ENCODE data around the gene ARHGEF3.

The ARHGEF3 gene

DNA sequence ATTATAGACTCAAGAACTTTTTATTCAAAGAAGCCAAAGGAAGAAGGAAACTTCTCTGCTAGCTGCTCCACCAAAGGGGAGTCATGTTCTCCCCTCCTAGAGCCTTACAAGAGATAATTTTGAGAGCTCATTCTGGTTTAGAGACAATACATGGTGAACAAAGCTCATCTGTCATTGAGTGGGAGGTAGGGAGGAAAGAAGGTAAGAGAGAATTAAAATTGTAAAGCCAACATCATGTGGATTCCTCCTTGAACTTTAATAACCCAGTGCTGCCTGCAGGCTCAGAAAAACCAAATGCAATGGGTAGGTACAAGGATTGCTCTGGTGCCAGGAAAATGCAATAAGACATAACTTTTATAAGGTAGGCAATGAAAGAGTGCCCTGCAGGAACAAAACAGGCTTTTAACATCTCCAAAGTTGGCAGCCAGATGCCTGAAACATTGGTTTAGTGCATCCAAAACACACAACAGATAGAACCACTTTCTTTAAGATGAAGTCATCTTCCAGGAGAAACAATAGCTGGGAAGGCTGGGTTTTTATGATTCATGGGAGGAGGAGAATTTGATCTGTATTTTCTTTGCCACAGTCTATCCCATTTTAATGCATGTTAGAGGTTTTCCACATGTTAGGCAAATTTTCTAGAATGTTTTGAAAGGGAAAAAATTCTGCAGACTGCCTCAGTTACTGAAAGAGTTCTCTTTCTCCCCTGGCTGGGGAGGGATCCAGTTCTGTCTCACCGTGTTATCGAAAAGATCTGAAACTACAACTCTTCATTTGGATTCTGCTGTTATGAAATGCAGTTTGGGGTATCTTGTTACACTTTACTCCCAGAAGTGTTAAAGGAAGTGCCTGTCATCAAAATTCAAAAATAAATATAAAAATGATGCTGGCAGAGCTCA lies 11.3 kb upstream of the ARHGEF3 start:
- H4K8ac ChIP-seq (ENCODE audit: low read depth, low read length): peak overlapping the region; percentile 7
- no peak overlapping the region for H3K23ac ChIP-seq (ENCODE audit: low read length)
- DNase-seq: no peak
- H3K56ac ChIP-seq (ENCODE audit: low read length): no peak overlapping the region
- no peak overlapping the region for H3K4me2 ChIP-seq (ENCODE audit: low read length)
- H3K4ac ChIP-seq (ENCODE audit: low read depth, low read length): no peak overlapping the region
- no peak overlapping the region for H2BK15ac ChIP-seq (replicated peaks; ENCODE audit: low read depth)
- WGBS (ENCODE audit: extremely low coverage, insufficient coverage, low lambda C conversion rate): no CpG with 5 or more reads among the region's 2 CpGs
- H4K5ac ChIP-seq (ENCODE audit: low read length): no peak overlapping the region
- no peak overlapping the region for H3K4me3 ChIP-seq (ENCODE audit: low read length)
- H2BK120ac ChIP-seq (ENCODE audit: low read depth, low read length): no peak overlapping the region
- no peak overlapping the region for H3K18ac ChIP-seq (ENCODE audit: low read length)
- H3K79me2 ChIP-seq (ENCODE audit: control insufficient read depth, insufficient read depth, low read length): no peaks in the 10 kb centered on the region
- H2BK5ac ChIP-seq (ENCODE audit: low read length): no peak overlapping the region
- H3K9ac ChIP-seq (ENCODE audit: low read length): no peak overlapping the region
- H3K4me1 ChIP-seq (ENCODE audit: control insufficient read depth, low read depth, low read length): peaks cover 2% of the 10 kb centered on the region
- H3K27me3 ChIP-seq (ENCODE audit: insufficient read depth, low read length, poor library complexity): no peaks in the 10 kb centered on the region
- H3K27ac ChIP-seq (ENCODE audit: low read depth, low read length): no peak overlapping the region
- H2AK5ac ChIP-seq (ENCODE audit: low read length): no peak overlapping the region
- H3K79me1 ChIP-seq (ENCODE audit: low read length): no peaks in the 10 kb centered on the region
- H3K36me3 ChIP-seq (ENCODE audit: control insufficient read depth, insufficient read depth, low read length): no peaks in the 10 kb centered on the region

DNA sequence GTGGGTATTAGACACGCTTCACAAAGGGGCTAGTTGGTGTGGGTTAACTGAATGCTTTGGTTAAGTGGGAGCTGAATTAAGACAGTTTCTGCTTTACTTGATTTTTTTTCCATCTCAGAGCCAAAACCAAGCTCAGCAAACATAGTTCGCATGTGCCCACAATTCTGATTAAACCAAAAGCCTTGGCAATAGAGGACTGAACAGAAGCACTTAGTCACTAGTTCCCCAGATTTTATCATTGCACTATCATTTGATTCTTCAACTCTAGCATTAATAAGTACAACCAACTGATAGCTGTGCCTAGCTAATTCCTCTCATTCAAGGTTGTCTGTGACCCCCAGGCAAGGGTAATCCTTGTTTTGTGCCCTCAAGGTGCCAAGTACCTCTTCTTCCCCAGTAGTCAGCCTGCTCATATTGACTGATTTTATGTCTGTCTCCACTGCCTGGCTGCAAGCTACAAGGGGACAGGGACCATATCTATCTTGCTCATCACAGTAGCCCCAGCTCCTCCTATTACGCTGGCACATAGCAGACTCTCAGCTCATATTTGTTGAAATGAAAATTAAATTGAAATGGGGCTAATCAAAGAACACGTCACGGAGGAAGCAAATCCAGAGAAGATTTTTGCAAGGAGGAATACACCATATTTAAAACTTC lies 9.9 kb upstream of the ARHGEF3 start:
- Histone ChIP-seq H3K27me3 (ENCODE audit: insufficient read depth, low read length, poor library complexity) (no peaks in the 10 kb centered on the region), H2BK5ac (ENCODE audit: low read length) (no peak overlapping the region), H2BK120ac (ENCODE audit: low read depth, low read length) (no peak overlapping the region), H3K4me3 (ENCODE audit: low read length) (no peak overlapping the region), H3K4me1 (ENCODE audit: control insufficient read depth, low read depth, low read length) (peaks cover 2% of the 10 kb centered on the region), H3K36me3 (ENCODE audit: control insufficient read depth, insufficient read depth, low read length) (no peaks in the 10 kb centered on the region), H3K9ac (ENCODE audit: low read length) (no peak overlapping the region), H3K18ac (ENCODE audit: low read length) (no peak overlapping the region), H4K5ac (ENCODE audit: low read length) (no peak overlapping the region), H3K56ac (ENCODE audit: low read length) (no peak overlapping the region), H4K8ac (ENCODE audit: low read depth, low read length) (no peak overlapping the region), H3K79me1 (ENCODE audit: low read length) (no peaks in the 10 kb centered on the region), H2BK15ac (replicated peaks; ENCODE audit: low read depth) (no peak overlapping the region), H3K23ac (ENCODE audit: low read length) (no peak overlapping the region), H3K79me2 (ENCODE audit: control insufficient read depth, insufficient read depth, low read length) (no peaks in the 10 kb centered on the region), H3K27ac (ENCODE audit: low read depth, low read length) (no peak overlapping the region), H2AK5ac (ENCODE audit: low read length) (no peak overlapping the region), H3K4ac (ENCODE audit: low read depth, low read length) (no peak overlapping the region), H3K4me2 (ENCODE audit: low read length) (no peak overlapping the region)
- no peak for DNase-seq
- no CpG with 5 or more reads among the region's 5 CpGs for WGBS (ENCODE audit: extremely low coverage, insufficient coverage, low lambda C conversion rate)

DNA sequence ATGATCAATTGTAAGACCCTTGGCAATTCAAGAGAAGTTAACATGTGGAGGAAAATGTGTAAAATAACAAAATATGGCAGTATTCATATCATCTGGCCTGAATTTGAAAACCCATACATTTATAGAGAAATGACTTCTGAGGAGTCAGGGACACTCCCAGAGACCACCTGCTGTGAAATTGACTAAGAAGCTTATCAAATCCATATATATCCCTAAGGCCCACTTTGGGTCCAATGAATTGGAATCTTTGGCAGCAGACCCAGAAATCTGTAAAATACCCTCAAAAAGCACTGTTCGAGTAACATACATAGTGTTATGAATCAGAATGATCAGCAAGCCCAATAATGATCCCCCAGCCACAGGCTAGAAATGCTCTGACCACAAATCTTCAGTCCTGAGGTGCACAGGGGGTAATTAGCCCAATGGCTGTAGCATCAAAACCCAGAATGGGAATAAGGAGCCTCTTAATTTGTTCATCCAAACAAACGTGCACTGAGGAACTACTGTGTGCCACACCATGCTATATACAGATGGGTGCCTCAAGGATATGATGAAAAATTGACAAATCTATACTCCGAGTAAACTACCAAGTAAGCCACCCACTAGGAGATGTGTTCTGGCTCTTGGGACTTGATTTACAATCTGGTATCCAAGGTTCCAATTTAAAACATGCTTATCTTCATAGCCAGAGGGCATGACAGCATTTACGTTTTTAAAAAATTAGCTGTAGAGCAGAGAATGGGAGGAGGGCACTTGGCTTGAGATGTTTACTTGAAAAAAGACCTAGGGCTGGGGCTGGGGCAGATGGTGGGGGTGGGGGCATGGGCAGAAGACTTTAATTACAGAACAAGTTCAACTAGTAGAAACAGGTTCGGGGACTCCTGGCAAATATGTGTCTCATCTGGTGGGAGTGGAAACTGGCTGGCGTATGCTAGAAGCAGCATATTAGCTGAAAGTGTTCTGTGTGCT lies 9.1 kb upstream of the ARHGEF3 start:
- Histone ChIP-seq H2AK5ac (ENCODE audit: low read length) (no peak overlapping the region), H3K4me3 (ENCODE audit: low read length) (no peak overlapping the region), H3K56ac (ENCODE audit: low read length) (no peak overlapping the region), H3K18ac (ENCODE audit: low read length) (no peak overlapping the region), H4K5ac (ENCODE audit: low read length) (no peak overlapping the region), H3K79me2 (ENCODE audit: control insufficient read depth, insufficient read depth, low read length) (no peaks in the 10 kb centered on the region), H3K36me3 (ENCODE audit: control insufficient read depth, insufficient read depth, low read length) (no peaks in the 10 kb centered on the region), H3K4ac (ENCODE audit: low read depth, low read length) (no peak overlapping the region), H3K23ac (ENCODE audit: low read length) (no peak overlapping the region), H2BK120ac (ENCODE audit: low read depth, low read length) (no peak overlapping the region), H3K4me1 (ENCODE audit: control insufficient read depth, low read depth, low read length) (peaks cover 2% of the 10 kb centered on the region), H3K4me2 (ENCODE audit: low read length) (no peak overlapping the region), H2BK15ac (replicated peaks; ENCODE audit: low read depth) (no peak overlapping the region), H3K79me1 (ENCODE audit: low read length) (no peaks in the 10 kb centered on the region), H3K27me3 (ENCODE audit: insufficient read depth, low read length, poor library complexity) (no peaks in the 10 kb centered on the region), H3K27ac (ENCODE audit: low read depth, low read length) (no peak overlapping the region), H4K8ac (ENCODE audit: low read depth, low read length) (no peak overlapping the region), H2BK5ac (ENCODE audit: low read length) (no peak overlapping the region), H3K9ac (ENCODE audit: low read length) (no peak overlapping the region)
- no CpG with 5 or more reads among the region's 6 CpGs for WGBS (ENCODE audit: extremely low coverage, insufficient coverage, low lambda C conversion rate)
- DNase-seq: no peak

DNA sequence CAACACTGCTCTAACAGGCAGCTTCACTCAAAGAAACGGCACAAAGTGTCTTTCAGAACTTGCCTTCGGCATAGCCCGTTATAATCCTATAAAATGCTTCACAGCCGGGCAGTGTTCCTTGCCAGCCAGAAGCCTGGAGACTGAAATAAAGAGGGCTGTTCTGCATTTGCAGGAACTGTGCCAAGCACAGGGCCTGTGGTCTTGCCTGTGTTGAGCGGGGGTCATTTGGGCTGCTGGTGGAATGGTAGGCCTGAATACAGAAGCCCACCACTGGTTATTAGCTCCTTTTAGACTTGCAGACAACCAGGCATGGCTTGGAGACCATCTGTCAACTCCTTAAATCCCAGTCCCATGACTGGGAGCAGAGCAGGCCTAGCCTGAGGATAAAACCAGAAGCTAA lies 4.7 kb upstream of the ARHGEF3 start:
- Histone ChIP-seq H3K23ac (ENCODE audit: low read length) (no peak overlapping the region), H3K27me3 (ENCODE audit: insufficient read depth, low read length, poor library complexity) (no peaks in the 10 kb centered on the region), H3K56ac (ENCODE audit: low read length) (no peak overlapping the region), H2BK15ac (replicated peaks; ENCODE audit: low read depth) (no peak overlapping the region), H3K79me1 (ENCODE audit: low read length) (no peaks in the 10 kb centered on the region), H4K5ac (ENCODE audit: low read length) (no peak overlapping the region), H3K18ac (ENCODE audit: low read length) (no peak overlapping the region), H3K4ac (ENCODE audit: low read depth, low read length) (no peak overlapping the region), H3K4me3 (ENCODE audit: low read length) (no peak overlapping the region), H3K27ac (ENCODE audit: low read depth, low read length) (no peak overlapping the region), H2AK5ac (ENCODE audit: low read length) (no peak overlapping the region), H3K79me2 (ENCODE audit: control insufficient read depth, insufficient read depth, low read length) (no peaks in the 10 kb centered on the region), H2BK120ac (ENCODE audit: low read depth, low read length) (no peak overlapping the region), H3K9ac (ENCODE audit: low read length) (no peak overlapping the region), H3K4me2 (ENCODE audit: low read length) (no peak overlapping the region), H3K36me3 (ENCODE audit: control insufficient read depth, insufficient read depth, low read length) (no peaks in the 10 kb centered on the region), H2BK5ac (ENCODE audit: low read length) (no peak overlapping the region), H4K8ac (ENCODE audit: low read depth, low read length) (no peak overlapping the region), H3K4me1 (ENCODE audit: control insufficient read depth, low read depth, low read length) (peaks cover 2% of the 10 kb centered on the region)
- no peak for DNase-seq
- WGBS (ENCODE audit: extremely low coverage, insufficient coverage, low lambda C conversion rate): no CpG with 5 or more reads among the region's 5 CpGs

DNA sequence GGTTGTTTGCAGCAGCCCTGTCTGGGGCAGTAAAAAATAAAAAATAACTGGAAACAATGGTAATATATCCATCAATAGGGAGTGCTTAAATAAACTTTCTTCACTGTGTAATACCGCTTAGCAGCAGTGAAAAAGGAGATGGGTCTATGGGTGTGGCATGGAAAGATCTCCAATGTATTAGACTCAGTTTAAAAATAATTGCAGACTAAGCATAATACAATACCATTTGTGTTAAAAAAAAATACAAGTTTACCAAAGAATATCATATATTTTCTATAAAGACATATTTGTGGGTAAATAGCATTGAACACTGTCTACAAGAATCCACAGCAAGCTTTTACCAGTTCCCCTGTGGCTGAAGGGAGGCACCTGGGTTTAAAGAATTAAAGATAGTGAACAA lies 1.0 kb upstream of the ARHGEF3 start:
- no CpG with 5 or more reads among the region's 1 CpG for WGBS (ENCODE audit: extremely low coverage, insufficient coverage, low lambda C conversion rate)
- Histone ChIP-seq H4K8ac (ENCODE audit: low read depth, low read length) (no peak overlapping the region), H3K27ac (ENCODE audit: low read depth, low read length) (no peak overlapping the region), H4K5ac (ENCODE audit: low read length) (no peak overlapping the region), H2BK120ac (ENCODE audit: low read depth, low read length) (no peak overlapping the region), H3K4me3 (ENCODE audit: low read length) (no peak overlapping the region), H3K79me1 (ENCODE audit: low read length) (peaks cover 2% of the 10 kb centered on the region), H3K56ac (ENCODE audit: low read length) (no peak overlapping the region), H3K79me2 (ENCODE audit: control insufficient read depth, insufficient read depth, low read length) (no peaks in the 10 kb centered on the region), H3K4me1 (ENCODE audit: control insufficient read depth, low read depth, low read length) (peaks cover 6% of the 10 kb centered on the region), H3K4me2 (ENCODE audit: low read length) (no peak overlapping the region), H2BK15ac (replicated peaks; ENCODE audit: low read depth) (no peak overlapping the region), H3K36me3 (ENCODE audit: control insufficient read depth, insufficient read depth, low read length) (no peaks in the 10 kb centered on the region), H3K9ac (ENCODE audit: low read length) (no peak overlapping the region), H3K23ac (ENCODE audit: low read length) (no peak overlapping the region), H2AK5ac (ENCODE audit: low read length) (no peak overlapping the region), H3K4ac (ENCODE audit: low read depth, low read length) (no peak overlapping the region), H3K27me3 (ENCODE audit: insufficient read depth, low read length, poor library complexity) (no peaks in the 10 kb centered on the region), H2BK5ac (ENCODE audit: low read length) (no peak overlapping the region), H3K18ac (ENCODE audit: low read length) (no peak overlapping the region)
- no peak for DNase-seq

Measured in mesendoderm (in vitro differentiated cells).